Testis (tissue), 3 donors: ENCODE data around the gene PPM1L. TPM values are rescaled to one million over a fixed set of nuclear protein-coding genes. Genes with fewer than 3 reads are reported as not detected.

Source experiments
- DNase-seq: peaks from one replicate; pipeline ENCODE4 v3.0.0-alpha.2; 2019
- H3K27ac ChIP-seq, 2 donors: fragments of 200-600 bp; sonication (generic); one replicate each; pipeline ENCODE4 v1.5.1; 2019
- H3K27me3 ChIP-seq: fragments of 200-600 bp; sonication (generic); one replicate; pipeline ENCODE4 v1.5.1; 2019
- H3K36me3 ChIP-seq: fragments of 200-600 bp; sonication (generic); one replicate; pipeline ENCODE4 v1.5.1; 2017; ENCODE audit warnings: low read depth; ENCODE audit errors: missing control alignments
- H3K4me1 ChIP-seq: fragments of 200-600 bp; sonication (generic); one replicate; pipeline ENCODE4 v1.5.1; 2019
- H3K4me3 ChIP-seq, 2 donors: fragments of 200-600 bp; sonication (generic); one replicate each; pipeline ENCODE4 v1.5.1; 2017 to 2019
- H3K9me3 ChIP-seq: fragments of 200-600 bp; sonication (generic); one replicate; pipeline ENCODE4 v1.5.1; 2017
- POLR2A ChIP-seq: fragments of 450-650 bp; IDR thresholded peaks from one replicate; pipeline ENCODE4 v1.6.1; 2017; ENCODE audit warnings: antibody characterized with exemption, mild to moderate bottlenecking, moderate library complexity
- whole genome bisulfite sequencing, 2 donors: methylation state at CpG; one replicate each; pipeline ENCODE4 v1.1.5; 2018; 5-methylcytosine and 5-hydroxymethylcytosine counted together
- intact Hi-C: fragments of 100-400 bp; cut with DNase I; formaldehyde crosslinking; loops from one replicate; pipeline ENCODE4 v1.15.1; 2023; ENCODE audit warnings: low total_unique reads
- polyA plus RNA-seq: library from polyadenylated mRNA; stranded (reverse); fragments of 350-450 nt; fragmentation: Illumina TruSeq; extraction: RNeasy Lipid Tissue Mini Kit (QIAGEN cat#74804); gene quantifications from one replicate; pipeline ENCODE4 v1.2.3, GENCODE V29; 2014; ENCODE audit warnings: low read depth, low replicate concordance; ENCODE audit not compliant: insufficient read depth
- total RNA-seq, 2 donors: library from RNA; depleted of rRNA; stranded (reverse); fragments of >200 nt; gene quantifications; one replicate each; pipeline ENCODE4 v1.2.3, GENCODE V29; 2016
- TF ChIP-seq, protein P1 (sequence below), 3 experiments: fragments of 450-650 bp in 2 of 3; fragments of 200-600 bp in 1 of 3; sonication (generic) in 1 of 3; IDR thresholded peaks; one replicate each; pipeline ENCODE4 v1.5.1; 2016 to 2019; ENCODE audit warnings: antibody characterized with exemption in 3 of 3, mild to moderate bottlenecking in 2 of 3, moderate library complexity in 1 of 3

The PPM1L gene
- total and polyA plus RNA-seq, 3 donors from 2014 or later = 4.4 to 27.7 (median 19.6) TPM

DNA sequence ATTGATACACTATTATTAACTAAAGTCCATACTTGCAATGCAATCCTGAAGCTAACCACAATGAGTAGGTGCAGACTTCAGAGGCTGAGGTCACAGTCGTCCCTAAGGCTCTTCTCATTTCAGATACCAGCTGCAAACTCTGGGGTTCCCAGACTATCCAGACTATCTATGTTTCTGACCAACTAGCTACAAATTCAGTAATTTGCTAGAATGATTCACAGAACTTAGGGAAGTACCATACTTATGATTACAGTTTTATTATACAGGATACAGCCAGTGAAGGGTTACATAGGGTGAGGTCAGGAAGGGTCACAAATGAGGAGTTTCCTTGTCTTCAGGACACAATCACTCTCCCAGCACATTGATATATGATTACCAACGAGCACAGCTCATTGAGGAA, 36.5 kb downstream of the PPM1L start:
- Histone ChIP-seq H3K4me3 (no peak overlapping the region), H3K9me3 (no peaks in the 10 kb centered on the region), H3K36me3 (no peaks in the 10 kb centered on the region), H3K27me3 (no peaks in the 10 kb centered on the region), H3K27ac (no peak overlapping the region), H3K4me1 (no peaks in the 10 kb centered on the region)
- 58 to 63% methylated on average over 2 of the region's 2 CpGs for WGBS, 2 donors
- no peak for TF ChIP-seq POLR2A
- DNase-seq = no peak
- intact Hi-C loops = no loop called here

DNA sequence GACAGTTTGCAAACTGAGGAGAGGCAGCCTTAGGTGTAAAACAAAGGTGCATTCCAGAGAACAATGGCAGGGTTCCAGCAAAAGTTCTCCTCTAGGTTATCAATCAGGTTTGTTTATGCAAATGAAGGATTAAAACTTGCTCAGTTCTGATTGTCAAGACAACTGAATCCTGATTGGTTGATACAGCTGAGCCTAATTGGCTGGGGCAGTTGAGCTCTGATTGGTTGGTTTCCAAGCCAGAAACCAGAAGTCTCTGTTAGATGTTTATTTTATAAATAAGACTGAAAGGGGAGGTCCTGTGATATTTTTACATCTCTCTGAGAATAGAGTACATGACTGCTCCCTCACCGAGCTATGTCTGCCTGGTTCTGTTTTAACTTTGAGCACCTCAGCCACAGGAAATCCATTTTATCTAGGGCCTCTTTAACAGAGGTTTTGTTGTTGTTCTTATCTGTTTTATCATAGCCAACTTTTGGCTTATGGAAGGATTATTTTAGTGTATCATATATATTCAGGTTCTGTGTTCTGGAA, 37.8 kb downstream of the PPM1L start:
- TF ChIP-seq, protein P1, sequence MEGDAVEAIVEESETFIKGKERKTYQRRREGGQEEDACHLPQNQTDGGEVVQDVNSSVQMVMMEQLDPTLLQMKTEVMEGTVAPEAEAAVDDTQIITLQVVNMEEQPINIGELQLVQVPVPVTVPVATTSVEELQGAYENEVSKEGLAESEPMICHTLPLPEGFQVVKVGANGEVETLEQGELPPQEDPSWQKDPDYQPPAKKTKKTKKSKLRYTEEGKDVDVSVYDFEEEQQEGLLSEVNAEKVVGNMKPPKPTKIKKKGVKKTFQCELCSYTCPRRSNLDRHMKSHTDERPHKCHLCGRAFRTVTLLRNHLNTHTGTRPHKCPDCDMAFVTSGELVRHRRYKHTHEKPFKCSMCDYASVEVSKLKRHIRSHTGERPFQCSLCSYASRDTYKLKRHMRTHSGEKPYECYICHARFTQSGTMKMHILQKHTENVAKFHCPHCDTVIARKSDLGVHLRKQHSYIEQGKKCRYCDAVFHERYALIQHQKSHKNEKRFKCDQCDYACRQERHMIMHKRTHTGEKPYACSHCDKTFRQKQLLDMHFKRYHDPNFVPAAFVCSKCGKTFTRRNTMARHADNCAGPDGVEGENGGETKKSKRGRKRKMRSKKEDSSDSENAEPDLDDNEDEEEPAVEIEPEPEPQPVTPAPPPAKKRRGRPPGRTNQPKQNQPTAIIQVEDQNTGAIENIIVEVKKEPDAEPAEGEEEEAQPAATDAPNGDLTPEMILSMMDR (IDR thresholded peaks at IDR 0.05) = no peak
- no peak for TF ChIP-seq POLR2A
- H3K27ac ChIP-seq = no peak overlapping the region
- no peaks in the 10 kb centered on the region for H3K9me3 ChIP-seq
- H3K36me3 ChIP-seq = no peaks in the 10 kb centered on the region
- DNase-seq = no peak
- H3K27me3 ChIP-seq = no peaks in the 10 kb centered on the region
- H3K4me3 ChIP-seq = no peak overlapping the region
- no peaks in the 10 kb centered on the region for H3K4me1 ChIP-seq
- intact Hi-C loops = no loop called here
- 90 to 94% methylated on average over 1 of the region's 1 CpG for WGBS, 2 donors

DNA sequence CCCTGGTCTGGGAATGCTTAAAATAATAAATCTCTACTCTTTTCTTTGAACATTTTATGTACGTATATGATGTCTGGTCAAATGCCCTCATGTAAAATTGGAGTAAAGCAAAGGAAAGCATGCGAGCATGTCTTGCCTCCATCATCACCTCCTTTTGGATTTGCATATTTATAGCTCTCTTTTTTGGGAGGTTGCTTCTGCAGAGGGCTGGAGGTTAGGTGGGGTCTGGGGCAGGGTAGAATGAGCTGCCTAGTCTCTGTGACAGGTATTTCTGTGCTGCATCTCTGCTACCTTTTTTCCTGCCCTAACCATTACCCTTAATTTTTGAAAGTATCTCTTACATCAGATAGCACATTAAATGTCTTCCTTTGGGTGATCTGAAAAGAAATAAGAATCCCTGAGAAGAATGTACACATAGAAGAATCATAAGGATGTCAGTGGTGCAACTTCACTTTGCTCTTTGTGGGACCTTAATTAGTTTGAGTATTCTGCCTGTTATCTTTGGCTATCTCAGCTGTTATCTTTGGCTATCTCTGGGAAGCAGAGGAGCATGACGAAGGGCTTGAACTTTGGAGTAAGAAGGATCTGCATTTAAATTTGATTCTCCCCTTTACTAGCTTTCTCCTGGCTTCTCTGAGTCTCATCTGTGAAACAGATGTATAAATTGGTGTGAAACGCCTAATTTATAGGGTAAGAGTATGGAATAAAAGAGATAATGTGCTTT, 40.2 kb downstream of the PPM1L start:
- no peak for TF ChIP-seq POLR2A
- TF ChIP-seq, protein P1 (IDR thresholded peaks at IDR 0.05) = no peak
- H3K4me3 ChIP-seq = no peak overlapping the region
- H3K27me3 ChIP-seq = no peaks in the 10 kb centered on the region
- WGBS, 2 donors = 77 to 85% methylated on average over 4 of the region's 4 CpGs
- DNase-seq = no peak
- no peaks in the 10 kb centered on the region for H3K9me3 ChIP-seq
- intact Hi-C loops = no loop called here
- no peak overlapping the region for H3K27ac ChIP-seq
- H3K4me1 ChIP-seq = no peaks in the 10 kb centered on the region
- no peaks in the 10 kb centered on the region for H3K36me3 ChIP-seq

DNA sequence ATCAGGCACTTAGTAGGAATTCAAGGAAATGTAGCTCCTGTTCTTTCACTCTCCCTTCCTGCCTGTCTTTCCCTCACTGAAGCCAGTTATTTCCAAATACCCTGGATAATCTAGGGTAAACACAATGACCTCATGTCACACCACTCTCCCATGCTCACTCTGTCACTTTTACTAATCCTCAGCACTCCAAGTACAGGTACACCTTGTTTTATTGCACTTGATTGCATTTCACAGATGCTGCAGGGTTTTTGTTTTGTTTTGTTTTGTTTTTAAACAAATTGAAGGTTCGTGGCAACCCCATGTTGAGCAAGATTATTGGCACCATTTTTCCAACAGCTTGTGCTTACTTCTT, 40.8 kb downstream of the PPM1L start:
- no peak overlapping the region for H3K4me3 ChIP-seq
- no peaks in the 10 kb centered on the region for H3K9me3 ChIP-seq
- intact Hi-C loops = no loop called here
- H3K4me1 ChIP-seq = no peaks in the 10 kb centered on the region
- 61 to 82% methylated on average over 1 of the region's 1 CpG for WGBS, 2 donors
- no peaks in the 10 kb centered on the region for H3K36me3 ChIP-seq
- H3K27me3 ChIP-seq = no peaks in the 10 kb centered on the region
- no peak for DNase-seq
- no peak overlapping the region for H3K27ac ChIP-seq
- TF ChIP-seq POLR2A = no peak
- TF ChIP-seq, protein P1 (IDR thresholded peaks at IDR 0.05) = no peak

- Histone ChIP-seq H3K9me3 (no peaks in the 10 kb centered on the region), H3K36me3 (no peaks in the 10 kb centered on the region), H3K27ac (no peak overlapping the region), H3K4me1 (no peaks in the 10 kb centered on the region), H3K27me3 (no peaks in the 10 kb centered on the region), H3K4me3 (no peak overlapping the region)
- intact Hi-C loops = no loop called here
- no peak for DNase-seq
- WGBS, 2 donors = 85 to 86% methylated on average over 3 of the region's 3 CpGs
- TF ChIP-seq POLR2A = no peak
- TF ChIP-seq, protein P1 (IDR thresholded peaks at IDR 0.05) = no peak
These were observed 41.3 kb downstream of the PPM1L start for GRCh38 chr3:160797356-160797755.
